Measurements from ENCODE around the gene MET.

DNA sequence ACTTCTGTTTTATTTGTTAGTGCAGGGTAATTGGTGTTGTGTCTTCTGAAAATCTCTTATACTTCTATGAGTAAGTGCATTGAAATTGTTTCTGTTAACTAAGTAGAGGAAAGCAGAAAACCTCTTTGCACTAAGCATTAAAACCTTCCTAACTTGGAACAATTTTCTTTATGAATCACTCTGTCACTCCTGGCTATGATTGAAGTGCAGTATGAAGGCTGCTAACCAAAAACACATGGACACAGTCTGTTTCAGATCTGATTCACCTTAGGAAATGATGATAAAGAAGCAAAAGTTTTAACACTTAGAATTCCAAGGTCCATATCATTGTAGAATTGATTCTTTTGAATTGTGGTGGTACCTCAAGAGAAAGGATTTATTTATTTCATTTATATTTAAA is 41.9 kb downstream of the MET start:
- TF ChIP-seq RAD21 (IDR thresholded peaks at IDR 0.05) (no peak), CTCF (IDR thresholded peaks at IDR 0.05; ENCODE audit: low read depth, low read length, missing input control) (no peak)
